RWPE1 (cell line): ENCODE results near the gene TMEM62.
"Not testable (repeated sequence)": the region's sequence is repeated elsewhere in the genome, so short reads cannot be mapped to it uniquely, and the experiment has no call there.

Source experiments
- CTCF ChIA-PET: fragments of 350-600 bp; sonication (Branson Sonifier 250); formaldehyde crosslinking; extraction: SDS; loops from one replicate; lab custom pipeline; 2021; lab: Yijun Ruan, JAX
- POLR2A ChIA-PET: fragments of 400-600 bp; formaldehyde crosslinking; extraction: SDS; loops from one replicate; lab custom pipeline; 2020; ENCODE audit warnings: antibody characterized with exemption; ENCODE audit not compliant: low non-redundant PET; lab: Yijun Ruan, JAX
- DNase-seq: peaks from one replicate; pipeline ENCODE4 v3.0.0; 2012; ENCODE audit warnings: low spot score
- H3K27ac ChIP-seq: fragments of 450-650 bp; 2 replicates; pipeline ENCODE4 v1.5.1; 2017
- TF ChIP-seq, protein P1 (sequence below): fragments of 450-650 bp; conservative IDR thresholded peaks from 2 replicates; pipeline ENCODE4 v1.5.1; 2017; ENCODE audit warnings: low read depth, mild to moderate bottlenecking

TMEM62 gene

DNA sequence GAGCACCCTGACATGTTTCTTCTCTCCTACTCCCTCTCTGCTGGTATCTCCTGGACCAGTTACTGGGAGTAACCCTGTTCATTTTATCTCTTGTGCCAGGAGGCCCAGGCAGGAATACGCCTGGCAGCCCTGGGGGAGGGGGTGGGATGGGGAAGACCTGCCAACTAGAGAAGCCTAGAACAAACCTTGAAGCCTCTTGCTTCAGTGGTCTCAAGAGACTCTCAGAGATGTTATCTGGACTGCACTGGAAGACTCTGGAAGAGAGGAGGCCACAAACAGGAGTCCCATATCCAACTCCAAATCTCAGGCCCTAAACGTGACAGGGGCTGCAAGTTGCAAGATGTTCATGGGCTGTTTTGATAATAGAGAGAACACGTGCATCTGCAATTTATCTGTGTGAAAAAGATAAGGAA is 87.6 kb downstream of the TMEM62 start, which contains the start of gene EPB42:
EPB42 (minus strand) TSS at position 28 of the 413 bp plus-strand sequence. CDS start 193 bp downstream, outside the sequence.
- TF ChIP-seq, protein P1, sequence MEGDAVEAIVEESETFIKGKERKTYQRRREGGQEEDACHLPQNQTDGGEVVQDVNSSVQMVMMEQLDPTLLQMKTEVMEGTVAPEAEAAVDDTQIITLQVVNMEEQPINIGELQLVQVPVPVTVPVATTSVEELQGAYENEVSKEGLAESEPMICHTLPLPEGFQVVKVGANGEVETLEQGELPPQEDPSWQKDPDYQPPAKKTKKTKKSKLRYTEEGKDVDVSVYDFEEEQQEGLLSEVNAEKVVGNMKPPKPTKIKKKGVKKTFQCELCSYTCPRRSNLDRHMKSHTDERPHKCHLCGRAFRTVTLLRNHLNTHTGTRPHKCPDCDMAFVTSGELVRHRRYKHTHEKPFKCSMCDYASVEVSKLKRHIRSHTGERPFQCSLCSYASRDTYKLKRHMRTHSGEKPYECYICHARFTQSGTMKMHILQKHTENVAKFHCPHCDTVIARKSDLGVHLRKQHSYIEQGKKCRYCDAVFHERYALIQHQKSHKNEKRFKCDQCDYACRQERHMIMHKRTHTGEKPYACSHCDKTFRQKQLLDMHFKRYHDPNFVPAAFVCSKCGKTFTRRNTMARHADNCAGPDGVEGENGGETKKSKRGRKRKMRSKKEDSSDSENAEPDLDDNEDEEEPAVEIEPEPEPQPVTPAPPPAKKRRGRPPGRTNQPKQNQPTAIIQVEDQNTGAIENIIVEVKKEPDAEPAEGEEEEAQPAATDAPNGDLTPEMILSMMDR, result no peak
- DNase-seq, result no peak
- CTCF ChIA-PET, result interaction anchor here (0.6 to 2.2 kb wide), 2 partner anchors 64 to 253 kb away, joined by 6 to 7 read pairs; no protein-coding TSS in a partner anchor
- peak within 1 kb of the TSS; percentile 82 for H3K27ac ChIP-seq
- POLR2A ChIA-PET, result no interaction called here

DNA sequence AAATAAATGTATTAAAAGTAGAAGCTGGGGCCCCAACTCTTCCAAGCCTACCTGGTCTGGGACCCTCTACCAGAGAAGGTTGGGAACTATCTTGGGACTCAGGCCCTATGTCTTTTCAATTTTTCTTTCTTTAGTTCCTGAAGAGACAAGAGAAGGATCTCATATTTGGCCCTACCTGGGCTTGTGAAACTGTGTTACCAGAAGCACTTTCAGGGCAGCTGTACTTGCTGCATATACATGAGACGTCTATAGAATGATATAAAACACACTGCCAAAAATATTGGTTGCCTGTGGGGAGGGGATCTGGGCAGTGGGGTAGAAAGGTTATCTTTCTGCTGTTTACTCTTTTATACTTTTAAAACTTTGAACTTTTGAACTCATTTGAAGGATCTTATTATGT is 88.0 kb downstream of the TMEM62 start:
- DNase-seq, result no peak
- POLR2A ChIA-PET, result no interaction called here
- no peak overlapping the region for H3K27ac ChIP-seq
- CTCF ChIA-PET, result interaction anchor here (0.6 to 0.7 kb wide), 2 partner anchors 64 to 253 kb away, joined by 5 to 6 read pairs; no protein-coding TSS in a partner anchor
- TF ChIP-seq, protein P1, result no peak

DNA sequence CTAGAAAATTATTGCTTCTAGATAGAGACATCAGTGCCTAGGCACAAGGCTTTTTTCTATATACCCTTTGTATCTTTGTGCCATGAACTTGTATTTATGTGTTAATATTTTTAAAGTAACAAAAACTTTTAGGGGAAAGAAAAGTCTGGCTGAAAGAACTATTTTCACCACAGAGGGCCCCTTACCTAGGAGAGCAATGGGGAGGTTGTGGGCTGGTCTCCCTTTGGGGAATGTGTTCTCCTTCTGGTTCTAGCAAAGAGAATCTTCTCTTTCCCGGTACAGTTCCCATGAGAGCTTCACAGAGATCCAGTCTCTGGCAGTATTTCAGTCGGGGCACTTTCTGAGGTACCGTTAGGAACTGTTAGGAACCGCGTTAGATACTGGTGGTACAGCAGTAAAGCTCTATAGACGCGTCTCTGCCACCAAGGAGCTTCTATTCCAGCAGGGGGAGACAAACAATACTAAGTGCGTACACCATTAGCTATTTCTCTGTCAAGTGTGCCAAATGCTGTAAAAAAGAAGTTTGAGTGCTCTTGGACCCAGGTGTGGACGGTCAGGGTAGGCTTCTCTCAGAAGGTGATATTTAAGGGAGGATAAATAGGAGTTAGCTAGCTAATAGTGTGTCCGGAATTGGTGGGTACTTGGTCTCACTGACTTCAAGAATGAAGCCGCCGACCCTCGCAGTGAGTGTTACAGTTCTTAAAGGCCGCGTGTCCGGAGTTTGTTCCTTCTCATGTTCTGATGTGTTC is 92.0 kb downstream of the TMEM62 start:
- ChIA-PET CTCF (interaction anchor here (0.6 to 4.4 kb wide), 24 partner anchors 9 to 467 kb away, joined by 3 to 95 read pairs (median 4); partner anchors contain the start of genes TGM5 and TGM7), POLR2A (interaction anchor here (0.6 kb wide), 1 partner anchor 131 kb away, joined by 6 read pairs; no protein-coding TSS in a partner anchor)
- no peak overlapping the region for H3K27ac ChIP-seq
- TF ChIP-seq, protein P1, result peak; percentile 80
- peak; percentile 57 for DNase-seq

GRCh38 chr15:43225950-43226255 is 92.5 kb downstream of the TMEM62 start:
- ChIA-PET CTCF (interaction anchor here (0.6 to 4.4 kb wide), 18 partner anchors 10 to 468 kb away, joined by 3 to 95 read pairs (median 4); partner anchors contain the start of genes TGM5 and TGM7), POLR2A (interaction anchor here (0.6 kb wide), 1 partner anchor 131 kb away, joined by 6 read pairs; no protein-coding TSS in a partner anchor)
- H3K27ac ChIP-seq, DNase-seq: not testable (repeated sequence)

- CTCF ChIA-PET, result interaction anchor here (1.2 to 4.4 kb wide), 4 partner anchors 11 to 103 kb away, joined by 3 to 95 read pairs (median 16); partner anchors contain the start of gene TGM5
- TF ChIP-seq, protein P1, result no peak
- no peak overlapping the region for H3K27ac ChIP-seq
- POLR2A ChIA-PET, result no interaction called here
- no peak for DNase-seq
Observed at GRCh38 chr15:43226436-43227305, 93.3 kb downstream of the TMEM62 start.

DNA sequence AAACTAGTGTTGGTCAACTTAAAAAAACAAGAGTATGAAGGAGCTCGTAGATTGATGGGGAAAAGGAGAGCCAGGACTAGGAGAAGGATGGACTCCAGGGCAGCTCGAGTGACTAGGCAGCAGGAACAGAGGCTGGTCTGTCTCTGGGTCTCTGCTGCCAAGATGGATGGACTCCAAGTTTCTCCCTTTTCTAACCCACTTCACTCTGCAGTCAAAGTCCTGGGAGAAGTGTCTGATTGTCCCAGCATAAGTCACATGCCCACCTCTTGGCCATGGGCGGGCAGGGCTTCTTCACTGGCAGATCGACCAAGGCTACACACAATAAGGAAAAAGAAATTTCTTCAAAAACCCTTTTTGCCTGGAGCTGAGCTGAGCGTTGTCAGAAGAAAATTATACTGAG is 96.6 kb downstream of the TMEM62 start:
- CTCF ChIA-PET, result interaction anchor here (0.6 kb wide), 1 partner anchor 1775 kb away, joined by 3 read pairs; no protein-coding TSS in a partner anchor
- H3K27ac ChIP-seq, result no peak overlapping the region
- TF ChIP-seq, protein P1, result no peak
- POLR2A ChIA-PET, result no interaction called here
- DNase-seq, result no peak
